HepG2 (cell line): ENCODE measurements around the gene PLPPR3. TPM values are rescaled to one million over a fixed set of nuclear protein-coding genes. Genes with fewer than 3 reads are reported as not detected.

Experiments
- CSRNP2 ChIP-seq: sonication (generic); formaldehyde crosslinking; conservative IDR thresholded peaks from 2 replicates; pipeline ENCODE4 v1.8.0; 2022; ENCODE audit warnings: low read depth, missing genetic modification reagents
- ELF4 ChIP-seq: sonication (generic); formaldehyde crosslinking; IDR thresholded peaks from 2 replicates; pipeline ENCODE4 v1.5.0; 2020; ENCODE audit warnings: missing genetic modification reagents, mild to moderate bottlenecking, moderate library complexity, borderline replicate concordance
- FOXP4 ChIP-seq: sonication (generic); formaldehyde crosslinking; IDR thresholded peaks from 2 replicates; pipeline ENCODE4 v1.4.0; 2020; ENCODE audit warnings: missing genetic modification reagents
- KDM3A ChIP-seq: IDR thresholded peaks from 2 replicates; pipeline ENCODE4 v1.6.1; 2018; ENCODE audit warnings: low read depth, missing compliant biosample characterization
- MYPOP ChIP-seq: sonication (generic); formaldehyde crosslinking; IDR thresholded peaks from 2 replicates; pipeline ENCODE4 v1.8.1; 2023; ENCODE audit warnings: mild to moderate bottlenecking, moderate library complexity, missing genetic modification reagents
- NR2F6 ChIP-seq, 2 experiments: IDR thresholded peaks; 2 replicates each; pipeline ENCODE4 v1.6.1; 2016; ENCODE audit warnings: antibody characterized with exemption in 1 of 2, mild to moderate bottlenecking in 1 of 2
- SMYD3 ChIP-seq: sonication (generic); formaldehyde crosslinking; IDR thresholded peaks from 2 replicates; pipeline ENCODE4 v1.8.1; 2023; ENCODE audit warnings: mild to moderate bottlenecking, missing genetic modification reagents
- ZNF160 ChIP-seq: sonication (generic); formaldehyde crosslinking; IDR thresholded peaks from 2 replicates; pipeline ENCODE4 v1.8.0; 2022; ENCODE audit warnings: mild to moderate bottlenecking, inconsistent platforms, missing genetic modification reagents
- ZNF768 ChIP-seq: sonication (generic); formaldehyde crosslinking; IDR thresholded peaks from 2 replicates; pipeline ENCODE4 v1.4.0; 2020; ENCODE audit warnings: missing genetic modification reagents
- ZNF792 ChIP-seq: IDR thresholded peaks from 2 replicates; pipeline ENCODE4 v1.6.1; 2016
- polyA plus RNA-seq, 8 experiments: library from polyadenylated mRNA; depleted of rRNA in 3 of 8; stranded (reverse) in 7 of 8; unstranded in 1 of 8; fragments of >200 nt; fragmentation: Illumina TruSeq in 4 of 8; extraction: Trizol in 4 of 8; gene quantifications; 2 replicates each; pipeline versions ENCODE4 v1.2.1 to v1.2.3, GENCODE V29; 2011 to 2016; ENCODE audit warnings: low read depth in 4 of 8, missing spikeins in 1 of 8, mixed read lengths in 1 of 8; ENCODE audit not compliant: insufficient read depth in 1 of 8
- total RNA-seq, 5 experiments: library from RNA; depleted of rRNA; stranded (reverse); fragments of >200 nt; fragmentation: Illumina TruSeq; extraction: Trizol; gene quantifications; 2 replicates each; pipeline ENCODE4 v1.2.3, GENCODE V29; 2016; ENCODE audit warnings: low read depth in 1 of 5
- TF ChIP-seq, protein P1 (sequence below): sonication (generic); formaldehyde crosslinking; IDR thresholded peaks from 2 replicates; pipeline ENCODE4 v1.5.1; 2020; ENCODE audit warnings: mild to moderate bottlenecking, missing genetic modification reagents
- TF ChIP-seq, protein P2 (sequence below): IDR thresholded peaks from 2 replicates; pipeline ENCODE4 v1.6.1; 2018; ENCODE audit warnings: missing genetic modification reagents
- TF ChIP-seq, protein P3 (sequence below): sonication (generic); formaldehyde crosslinking; IDR thresholded peaks from 2 replicates; pipeline ENCODE4 v1.8.0; 2022; ENCODE audit warnings: missing genetic modification reagents, low read depth, mild to moderate bottlenecking, borderline replicate concordance

PLPPR3 gene
- total and polyA plus RNA-seq, 2 of the 13 experiments (the other 11 are each of a cell fraction or from before 2014, with no cell fraction given) = 0.07 to 0.16 TPM

DNA sequence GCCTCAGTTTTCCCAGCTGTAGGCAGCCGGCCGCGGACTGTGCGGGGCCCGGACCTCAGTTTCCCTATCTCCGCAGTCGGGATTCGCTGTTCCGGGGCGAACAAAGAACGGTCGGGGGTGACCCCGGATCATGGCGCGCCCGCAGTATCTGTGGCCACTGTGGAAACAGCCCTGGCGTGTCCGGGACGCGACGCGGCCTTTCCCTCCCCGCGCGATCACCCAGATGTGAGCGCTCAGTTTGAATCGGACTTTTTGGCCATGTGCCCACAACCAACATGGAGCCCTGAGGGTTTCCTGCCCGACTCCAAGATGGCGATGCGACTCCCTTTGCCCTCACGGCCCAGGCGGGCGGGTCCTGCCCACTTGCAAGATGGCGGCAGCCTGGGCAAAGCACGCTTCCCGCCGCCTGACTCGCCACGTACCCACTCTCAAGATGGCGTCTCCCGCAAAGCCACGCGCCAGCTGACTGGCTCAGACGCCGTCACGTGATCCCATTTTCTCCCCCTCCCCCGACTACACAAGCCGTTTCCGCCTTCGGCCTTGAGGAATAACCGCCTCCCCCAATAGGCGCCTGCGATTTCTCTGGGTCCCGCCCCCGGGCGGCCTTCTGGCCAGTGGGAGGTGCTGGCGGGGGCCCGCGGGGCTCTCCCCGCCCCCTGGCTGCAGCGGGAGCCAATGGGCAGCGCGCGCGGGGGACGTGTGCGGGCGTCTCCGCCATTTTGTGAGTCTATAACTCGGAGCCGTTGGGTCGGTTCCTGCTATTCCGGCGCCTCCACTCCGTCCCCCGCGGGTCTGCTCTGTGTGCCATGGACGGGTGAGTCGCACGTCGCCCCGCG lies 24.8 kb downstream of the PLPPR3 start, which contains the start of gene PTBP1 (continued):
- TF ChIP-seq, protein P1, sequence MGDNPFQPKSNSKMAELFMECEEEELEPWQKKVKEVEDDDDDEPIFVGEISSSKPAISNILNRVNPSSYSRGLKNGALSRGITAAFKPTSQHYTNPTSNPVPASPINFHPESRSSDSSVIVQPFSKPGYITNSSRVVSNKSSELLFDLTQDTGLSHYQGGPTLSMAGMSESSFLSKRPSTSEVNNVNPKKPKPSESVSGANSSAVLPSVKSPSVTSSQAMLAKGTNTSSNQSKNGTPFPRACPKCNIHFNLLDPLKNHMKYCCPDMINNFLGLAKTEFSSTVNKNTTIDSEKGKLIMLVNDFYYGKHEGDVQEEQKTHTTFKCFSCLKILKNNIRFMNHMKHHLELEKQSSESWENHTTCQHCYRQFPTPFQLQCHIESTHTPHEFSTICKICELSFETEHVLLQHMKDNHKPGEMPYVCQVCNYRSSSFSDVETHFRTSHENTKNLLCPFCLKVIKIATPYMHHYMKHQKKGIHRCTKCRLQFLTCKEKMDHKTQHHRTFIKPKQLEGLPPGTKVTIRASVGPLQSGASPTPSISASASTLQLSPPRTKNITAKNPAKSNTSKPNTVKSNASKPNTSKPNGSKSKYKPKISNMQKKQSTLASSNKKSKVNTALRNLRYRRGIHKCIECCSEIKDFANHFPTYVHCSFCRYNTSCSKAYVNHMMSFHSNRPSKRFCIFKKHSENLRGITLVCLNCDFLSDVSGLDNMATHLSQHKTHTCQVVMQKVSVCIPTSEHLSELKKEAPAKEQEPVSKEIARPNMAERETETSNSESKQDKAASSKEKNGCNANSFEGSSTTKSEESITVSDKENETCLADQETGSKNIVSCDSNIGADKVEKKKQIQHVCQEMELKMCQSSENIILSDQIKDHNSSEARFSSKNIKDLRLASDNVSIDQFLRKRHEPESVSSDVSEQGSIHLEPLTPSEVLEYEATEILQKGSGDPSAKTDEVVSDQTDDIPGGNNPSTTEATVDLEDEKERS (CRISPR knock-in tag) = 0 out of 2 replicates have a peak, but pooled peaks have one; percentile 82
- TF ChIP-seq ZNF768 (CRISPR knock-in tag) (no peak), SMYD3 (CRISPR knock-in tag) (peak; percentile 74; the same call in 1 of the 2 replicates), ZNF160 (no peak; the same call in 1 of the 2 replicates), FOXP4 (CRISPR knock-in tag) (peak; percentile 73), KDM3A (CRISPR knock-in tag) (peak; percentile 69; the same call in 1 of the 2 replicates), ZNF792 (peak; percentile 74; the same call in 1 of the 2 replicates), CSRNP2 (no peak), MYPOP (peak; percentile 74; the same call in 1 of the 2 replicates), NR2F6 (IDR thresholded peaks at IDR 0.05) (no peak), NR2F6 (CRISPR knock-in tag; IDR thresholded peaks at IDR 0.05) (peak; percentile 74), ELF4 (peak; percentile 92)
- TF ChIP-seq, protein P2, sequence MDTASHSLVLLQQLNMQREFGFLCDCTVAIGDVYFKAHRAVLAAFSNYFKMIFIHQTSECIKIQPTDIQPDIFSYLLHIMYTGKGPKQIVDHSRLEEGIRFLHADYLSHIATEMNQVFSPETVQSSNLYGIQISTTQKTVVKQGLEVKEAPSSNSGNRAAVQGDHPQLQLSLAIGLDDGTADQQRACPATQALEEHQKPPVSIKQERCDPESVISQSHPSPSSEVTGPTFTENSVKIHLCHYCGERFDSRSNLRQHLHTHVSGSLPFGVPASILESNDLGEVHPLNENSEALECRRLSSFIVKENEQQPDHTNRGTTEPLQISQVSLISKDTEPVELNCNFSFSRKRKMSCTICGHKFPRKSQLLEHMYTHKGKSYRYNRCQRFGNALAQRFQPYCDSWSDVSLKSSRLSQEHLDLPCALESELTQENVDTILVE (CRISPR knock-in tag) = peak; percentile 89; the same call in 1 of the 2 replicates
- TF ChIP-seq, protein P3, sequence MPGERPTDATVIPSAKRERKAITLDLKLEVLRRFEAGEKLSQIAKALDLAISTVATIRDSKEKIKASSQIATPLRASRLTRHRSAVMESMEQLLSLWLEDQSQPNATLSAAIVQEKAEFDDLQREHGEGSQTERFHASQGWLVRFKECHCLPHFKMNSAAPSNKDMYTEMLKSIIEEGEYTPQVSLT (CRISPR knock-in tag) = no peak
